CD14-positive monocyte (primary cell): ENCODE measurements around the gene CPNE4. TPM values are rescaled to one million over a fixed set of nuclear protein-coding genes. Genes with fewer than 3 reads are reported as not detected.

Source experiments
- DNase-seq, 3 donors: peaks; one replicate each; pipeline ENCODE4 v3.0.0-alpha.2; 2011 to 2022
- H2AFZ ChIP-seq: 2 replicates; pipeline ENCODE4 v1.6.0; 2012; ENCODE audit warnings: mild to moderate bottlenecking, low read depth, low read length, inconsistent platforms; ENCODE audit not compliant: insufficient read depth, poor library complexity, severe bottlenecking
- H3K27ac ChIP-seq, 2 donors: 1 replicate in 1 of 2; 2 replicates in 1 of 2; pipeline ENCODE4 v1.5.1; 2012 to 2013; ENCODE audit warnings: low read length in 2 of 2, control low read depth in 1 of 2, inconsistent platforms in 1 of 2, low read depth in 1 of 2, mild to moderate bottlenecking in 1 of 2
- H3K27me3 ChIP-seq, 2 donors: one replicate each; pipeline versions ENCODE4 v1.6.0 to v1.6.1; 2011 to 2013; ENCODE audit warnings: low read length in 2 of 2; ENCODE audit not compliant: control insufficient read depth in 2 of 2, insufficient read depth in 2 of 2
- H3K36me3 ChIP-seq, 2 donors: replicated peaks in 1 of 2; 1 replicate in 1 of 2; 2 replicates in 1 of 2; pipeline versions ENCODE4 v1.5.1 to v1.6.1; 2012 to 2013; ENCODE audit warnings: low read length in 2 of 2, control low read depth in 1 of 2, inconsistent platforms in 1 of 2, mild to moderate bottlenecking in 1 of 2; ENCODE audit not compliant: insufficient read depth in 2 of 2, control insufficient read depth in 1 of 2
- H3K4me1 ChIP-seq, 2 donors: 1 replicate in 1 of 2; 2 replicates in 1 of 2; pipeline versions ENCODE4 v1.5.1 to v1.6.1; 2012 to 2013; ENCODE audit warnings: low read length in 2 of 2, control low read depth in 1 of 2, inconsistent platforms in 1 of 2, mild to moderate bottlenecking in 1 of 2, moderate library complexity in 1 of 2; ENCODE audit not compliant: insufficient read depth in 2 of 2, control insufficient read depth in 1 of 2
- H3K4me2 ChIP-seq: replicated peaks from 2 replicates; pipeline ENCODE3; 2012; ENCODE audit warnings: low read length, moderate library complexity, mild to moderate bottlenecking; ENCODE audit not compliant: poor library complexity, severe bottlenecking; ENCODE audit errors: extremely low read depth
- H3K4me3 ChIP-seq, 3 experiments: fragments of 200-600 bp in 1 of 3; sonication (generic) in 1 of 3; replicated peaks in 1 of 3; 1 replicate in 2 of 3; 2 replicates in 1 of 3; pipeline ENCODE4 v1.5.1; 2011 to 2013; ENCODE audit warnings: low read length in 3 of 3, mild to moderate bottlenecking in 3 of 3, control low read depth in 2 of 3, low read depth in 2 of 3, inconsistent platforms in 1 of 3, moderate library complexity in 1 of 3
- H3K79me2 ChIP-seq: 2 replicates; pipeline ENCODE4 v1.6.0; 2012; ENCODE audit warnings: mild to moderate bottlenecking, control low read depth, inconsistent platforms, low read length, moderate library complexity; ENCODE audit not compliant: insufficient read depth
- H3K9ac ChIP-seq: 2 replicates; pipeline ENCODE4 v1.6.0; 2017; ENCODE audit warnings: low read length, mild to moderate bottlenecking; ENCODE audit not compliant: insufficient read depth, poor library complexity, severe bottlenecking
- H3K9me3 ChIP-seq, 2 donors: replicated peaks in 1 of 2; 1 replicate in 1 of 2; 2 replicates in 1 of 2; pipeline versions ENCODE4 v1.5.1 to v1.6.1; 2012 to 2013; ENCODE audit warnings: low read length in 2 of 2, control low read depth in 1 of 2; ENCODE audit not compliant: control insufficient read depth in 1 of 2, insufficient read depth in 1 of 2
- H4K20me1 ChIP-seq: 2 replicates; pipeline ENCODE4 v1.6.0; 2012; ENCODE audit warnings: mild to moderate bottlenecking, low read length, control low read depth, moderate library complexity; ENCODE audit not compliant: insufficient read depth
- H3K27ac Mint-ChIP-seq, 7 donors: one replicate each; pipeline ENCODE4 v1.8.0; 2020; ENCODE audit warnings: mild to moderate bottlenecking in 7 of 7, mixed read lengths in 7 of 7, moderate library complexity in 6 of 7, inconsistent platforms in 2 of 7
- H3K27me3 Mint-ChIP-seq, 3 donors: one replicate each; pipeline ENCODE4 v1.8.0; 2021 to 2022; ENCODE audit warnings: low read depth in 3 of 3, mild to moderate bottlenecking in 3 of 3, mixed read lengths in 3 of 3, moderate library complexity in 3 of 3, inconsistent platforms in 1 of 3
- H3K36me3 Mint-ChIP-seq, 2 donors: one replicate each; pipeline ENCODE4 v1.8.0; 2020; ENCODE audit warnings: mixed read lengths in 2 of 2, inconsistent platforms in 1 of 2, mild to moderate bottlenecking in 1 of 2
- H3K4me1 Mint-ChIP-seq: one replicate; pipeline ENCODE4 v1.8.0; 2020; ENCODE audit warnings: mild to moderate bottlenecking, mixed read lengths
- H3K4me3 Mint-ChIP-seq, 2 donors: one replicate each; pipeline ENCODE4 v1.8.0; 2020; ENCODE audit warnings: mild to moderate bottlenecking in 2 of 2, mixed read lengths in 2 of 2, moderate library complexity in 1 of 2
- H3K9me3 Mint-ChIP-seq, 7 donors: one replicate each; pipeline ENCODE4 v1.8.0; 2020 to 2022; ENCODE audit warnings: mixed read lengths in 7 of 7, mild to moderate bottlenecking in 6 of 7, moderate library complexity in 6 of 7, inconsistent platforms in 2 of 7
- CTCF ChIP-seq: fragments of 200-600 bp; IDR thresholded peaks from one replicate; pipeline ENCODE4 v1.8.0; 2022; ENCODE audit warnings: antibody characterized with exemption, mild to moderate bottlenecking
- WGBS: methylation state at CpG from one replicate; pipeline ENCODE4 v1.1.5; 2013; ENCODE audit warnings: missing lambda C conversion rate; ENCODE audit not compliant: insufficient coverage; 5-methylcytosine and 5-hydroxymethylcytosine counted together
- intact Hi-C, 2 donors: fragments of 100-400 bp; cut with micrococcal nuclease; formaldehyde crosslinking; loops; one replicate each; pipeline versions ENCODE4 v1.15.0 to v1.15.1; 2023
- polyA plus RNA-seq, 3 donors: library from polyadenylated mRNA; depleted of rRNA in 1 of 3; unstranded in 2 of 3; stranded (reverse) in 1 of 3; fragments of 300-500 nt in 2 of 3; fragments of >200 nt in 1 of 3; fragmentation: Illumina TruSeq in 2 of 3; gene quantifications; 1 replicate in 2 of 3; 2 replicates in 1 of 3; pipeline ENCODE4 v1.2.3, GENCODE V29; 2012 to 2021

Gene CPNE4
- polyA plus RNA-seq, 3 donors, result not detected

GRCh38 chr3:131883711-131884407 lies 151.0 kb downstream of the CPNE4 start:
- no peak overlapping the region for H3K27ac Mint-ChIP-seq
- H3K4me3 ChIP-seq, result no peak overlapping the region
- H3K4me2 ChIP-seq, result no peak overlapping the region
- WGBS, result 43% methylated on average over 2 of the region's 2 CpGs
- no peaks in the 10 kb centered on the region for H3K36me3 Mint-ChIP-seq
- H3K27me3 ChIP-seq, result peaks cover 0 to 2% of the 10 kb centered on the region in 2 donors
- no peaks in the 10 kb centered on the region for H3K4me1 ChIP-seq
- no peaks in the 10 kb centered on the region for H3K4me1 Mint-ChIP-seq
- peaks cover 0 to 5% (median 3%) of the 10 kb centered on the region in 7 donors for H3K9me3 Mint-ChIP-seq
- H4K20me1 ChIP-seq, result no peaks in the 10 kb centered on the region
- no peak for TF ChIP-seq CTCF
- no peak overlapping the region for H3K4me3 Mint-ChIP-seq
- peaks cover 0 to 6% (median 3%) of the 10 kb centered on the region in 3 donors for H3K27me3 Mint-ChIP-seq
- intact Hi-C loops, result no loop called here
- no peaks in the 10 kb centered on the region for H3K9me3 ChIP-seq
- no peaks in the 10 kb centered on the region for H3K36me3 ChIP-seq
- no peak for DNase-seq
- H2AFZ ChIP-seq, result no peak overlapping the region
- no peak overlapping the region for H3K9ac ChIP-seq
- H3K79me2 ChIP-seq, result no peaks in the 10 kb centered on the region
- H3K27ac ChIP-seq, result no peak overlapping the region

GRCh38 chr3:131883086-131883485 lies 151.7 kb downstream of the CPNE4 start:
- Histone ChIP-seq H3K9me3 (no peaks in the 10 kb centered on the region), H4K20me1 (no peaks in the 10 kb centered on the region), H3K4me1 (no peaks in the 10 kb centered on the region), H3K36me3 (no peaks in the 10 kb centered on the region), H2AFZ (no peak overlapping the region), H3K79me2 (no peaks in the 10 kb centered on the region), H3K4me2 (no peak overlapping the region), H3K27ac (no peak overlapping the region), H3K4me3 (no peak overlapping the region), H3K9ac (no peak overlapping the region), H3K27me3 (no peaks in the 10 kb centered on the region)
- Mint-ChIP-seq H3K36me3 (no peaks in the 10 kb centered on the region), H3K4me1 (no peaks in the 10 kb centered on the region), H3K27me3 (peaks cover 2 to 6% (median 3%) of the 10 kb centered on the region in 3 donors), H3K4me3 (no peak overlapping the region), H3K9me3 (peaks cover 0 to 5% (median 3%) of the 10 kb centered on the region in 7 donors), H3K27ac (no peak overlapping the region)
- intact Hi-C loops, result no loop called here
- no peak for DNase-seq
- TF ChIP-seq CTCF, result no peak
